AG08396 (cell line): ENCODE data around the gene PRUNE2.

Experiments used
- DNase-seq: peaks from one replicate; pipeline ENCODE4 v3.0.0; 2012; ENCODE audit warnings: low spot score, mixed read lengths

Gene PRUNE2

GRCh38 chr9:76655971-76656370, 249.9 kb downstream of the PRUNE2 start:
- DNase-seq = no peak

GRCh38 chr9:76655121-76655541, 250.8 kb downstream of the PRUNE2 start:
- DNase-seq = no peak

- peak; percentile 60 for DNase-seq
Measured at GRCh38 chr9:76654575-76654974, 251.3 kb downstream of the PRUNE2 start.

GRCh38 chr9:76654051-76654461, 251.9 kb downstream of the PRUNE2 start:
- DNase-seq = no peak

GRCh38 chr9:76652894-76653293, 253.0 kb downstream of the PRUNE2 start:
- no peak for DNase-seq

- DNase-seq = no peak
Measured at GRCh38 chr9:76651119-76651705, 254.7 kb downstream of the PRUNE2 start.

GRCh38 chr9:76650692-76651091, 255.2 kb downstream of the PRUNE2 start:
- DNase-seq = no peak

- DNase-seq = no peak
Measured at GRCh38 chr9:76649894-76650293, 256.0 kb downstream of the PRUNE2 start.

- no peak for DNase-seq
Measured at GRCh38 chr9:76646249-76646648, 259.7 kb downstream of the PRUNE2 start.

GRCh38 chr9:76644647-76645250, 261.2 kb downstream of the PRUNE2 start:
- DNase-seq = no peak

- DNase-seq = no peak
Measured at GRCh38 chr9:76644171-76644570, 261.7 kb downstream of the PRUNE2 start.

- no peak for DNase-seq
Measured at GRCh38 chr9:76643399-76644117, 262.4 kb downstream of the PRUNE2 start.

- no peak for DNase-seq
Measured at GRCh38 chr9:76642701-76643209, 263.2 kb downstream of the PRUNE2 start.

- no peak for DNase-seq
Measured at GRCh38 chr9:76642074-76642473, 263.8 kb downstream of the PRUNE2 start.

GRCh38 chr9:76638001-76638400, 267.9 kb downstream of the PRUNE2 start:
- no peak for DNase-seq

GRCh38 chr9:76637416-76637815, 268.5 kb downstream of the PRUNE2 start:
- no peak for DNase-seq

- DNase-seq = no peak
Measured at GRCh38 chr9:76634356-76635054, 271.4 kb downstream of the PRUNE2 start.

- DNase-seq = no peak
Measured at GRCh38 chr9:76630916-76631315, 275.0 kb downstream of the PRUNE2 start.

- DNase-seq = no peak
Measured at GRCh38 chr9:76629205-76629990, 276.5 kb downstream of the PRUNE2 start.

GRCh38 chr9:76628155-76628554, 277.8 kb downstream of the PRUNE2 start:
- DNase-seq = no peak

- no peak for DNase-seq
Measured at GRCh38 chr9:76626980-76627379, 278.9 kb downstream of the PRUNE2 start.

GRCh38 chr9:76626141-76626540, 279.8 kb downstream of the PRUNE2 start:
- DNase-seq = no peak
